ENCODE results near the gene BLOC1S1.
"Not testable (repeated sequence)": the region's sequence is repeated elsewhere in the genome, so short reads cannot be mapped to it uniquely, and the experiment has no call there.

Gene BLOC1S1

GRCh38 chr12:55744340-55745030 is 28.6 kb downstream of the BLOC1S1 start:
- no peak for DNase-seq (ENCODE audit: low spot score)

- peak; percentile 93 for DNase-seq (ENCODE audit: low spot score)
These were observed 29.7 kb downstream of the BLOC1S1 start for GRCh38 chr12:55745361-55746173.

GRCh38 chr12:55746174-55746912 is 30.5 kb downstream of the BLOC1S1 start:
- no peak for DNase-seq (ENCODE audit: low spot score)

- no peak for DNase-seq (ENCODE audit: low spot score)
These were observed 31.0 kb downstream of the BLOC1S1 start for GRCh38 chr12:55746913-55747231.

GRCh38 chr12:55748230-55748993 is 32.6 kb downstream of the BLOC1S1 start:
- DNase-seq (ENCODE audit: low spot score) = no peak

GRCh38 chr12:55755246-55755645 is 39.4 kb downstream of the BLOC1S1 start:
- DNase-seq (ENCODE audit: low spot score) = no peak

GRCh38 chr12:55757701-55758100 is 41.9 kb downstream of the BLOC1S1 start:
- no peak for DNase-seq (ENCODE audit: low spot score)

- not testable (repeated sequence) for DNase-seq (ENCODE audit: low spot score)
These were observed 42.7 kb downstream of the BLOC1S1 start for GRCh38 chr12:55758575-55758974.

GRCh38 chr12:55760663-55761062 is 44.8 kb downstream of the BLOC1S1 start:
- no peak for DNase-seq (ENCODE audit: low spot score)

GRCh38 chr12:55762646-55763045 is 46.8 kb downstream of the BLOC1S1 start:
- DNase-seq (ENCODE audit: low spot score) = no peak

- DNase-seq (ENCODE audit: low spot score) = no peak
These were observed 50.0 kb downstream of the BLOC1S1 start for GRCh38 chr12:55765736-55766290.

- no peak for DNase-seq (ENCODE audit: low spot score)
These were observed 51.3 kb downstream of the BLOC1S1 start for GRCh38 chr12:55767156-55767555.

Small RNAs within 50 kb of the gene (small RNA-seq; reads per million reads assigned to genes)
- 0 reads per million in 2 experiments for gene AC009779.1
- 0 reads per million in 2 experiments for gene RF00017

Data from SK-N-DZ (cell line).